ENCODE measurements around the gene WWC2. TPM values are rescaled to one million over a fixed set of nuclear protein-coding genes. Genes with fewer than 3 reads are reported as not detected.
A peak's percentile ranks its signal among the peaks of the same experiment; 100 is the strongest.

Gene WWC2
- total and polyA plus RNA-seq, 11 donors: 5.4 to 43.0 (median 33.8) TPM

GRCh38 chr4:183142571-183143550 lies 43.8 kb downstream of the WWC2 start:
- peak overlapping the region in 3 of 12 donors; percentile 1 to 4 (median 3) for H3K4me3 ChIP-seq
- H3K9me3 ChIP-seq: no peaks in the 10 kb centered on the region
- no peak for TF ChIP-seq POLR2A (IDR thresholded peaks at IDR 0.05)
- TF ChIP-seq CTCF (IDR thresholded peaks at IDR 0.05): no peak
- intact Hi-C loops (cut with DNase I): loop anchor here in 2 of 10 donors (5.0 kb wide), 2 partner anchors 41 to 46 kb away; partner anchors contain the start of gene WWC2 (in 1 of the 2)
- no peaks in the 10 kb centered on the region for H3K36me3 ChIP-seq
- peak; percentile 88 to 92 (median 92) for ATAC-seq
- peak overlapping the region in 8 of 12 donors; percentile 7 to 59 (median 36) for H3K27ac ChIP-seq
- H3K4me1 ChIP-seq: peaks cover 6 to 79% (median 52%) of the 10 kb centered on the region in 12 donors
- DNase-seq: peak in 4 of 5 donors; percentile 73 to 82 (median 82)
- WGBS, 4 donors: 27 to 32% (median 29%) methylated on average over 6 of the region's 6 CpGs
- H3K27me3 ChIP-seq: no peaks in the 10 kb centered on the region

GRCh38 chr4:183144787-183145186 lies 45.7 kb downstream of the WWC2 start:
- DNase-seq: no peak
- no peak for ATAC-seq
- H3K36me3 ChIP-seq: no peaks in the 10 kb centered on the region
- intact Hi-C loops (cut with DNase I): loop anchor here in 3 of 10 donors (5.0 kb wide), 2 partner anchors 42 to 47 kb away; partner anchors contain the start of gene WWC2 (in 2 of the 3)
- TF ChIP-seq POLR2A (IDR thresholded peaks at IDR 0.05) (no peak), CTCF (IDR thresholded peaks at IDR 0.05) (no peak)
- 74 to 81% (median 76%) methylated on average over 6 of the region's 6 CpGs for WGBS, 4 donors
- H3K27me3 ChIP-seq: no peaks in the 10 kb centered on the region
- H3K27ac ChIP-seq: no peak overlapping the region
- H3K4me3 ChIP-seq: no peak overlapping the region
- no peaks in the 10 kb centered on the region for H3K9me3 ChIP-seq
- H3K4me1 ChIP-seq: peaks cover 6 to 83% (median 53%) of the 10 kb centered on the region in 12 donors

GRCh38 chr4:183145773-183146172 lies 46.7 kb downstream of the WWC2 start:
- intact Hi-C loops (cut with DNase I): loop anchor here in 1 of 10 donors (5.0 kb wide), 1 partner anchor 48 kb away; the partner anchor contains the start of gene WWC2
- no peaks in the 10 kb centered on the region for H3K36me3 ChIP-seq
- H3K4me1 ChIP-seq: peaks cover 6 to 76% (median 53%) of the 10 kb centered on the region in 12 donors
- peak overlapping the region in 1 of 12 donors; percentile 1 for H3K27ac ChIP-seq
- 60 to 78% (median 71%) methylated on average over 2 of the region's 2 CpGs for WGBS, 4 donors
- DNase-seq (no peak), ATAC-seq (no peak)
- peaks cover 0 to 4% (median 0%) of the 10 kb centered on the region in 12 donors for H3K9me3 ChIP-seq
- H3K4me3 ChIP-seq: no peak overlapping the region
- H3K27me3 ChIP-seq: no peaks in the 10 kb centered on the region
- TF ChIP-seq POLR2A (IDR thresholded peaks at IDR 0.05) (no peak), CTCF (IDR thresholded peaks at IDR 0.05) (no peak)

GRCh38 chr4:183146478-183146877 lies 47.4 kb downstream of the WWC2 start:
- 9 to 31% (median 23%) methylated on average over 4 of the region's 4 CpGs for WGBS, 4 donors
- Histone ChIP-seq H3K27ac (peak overlapping the region in 4 of 12 donors; percentile 1 to 28 (median 16)), H3K27me3 (no peaks in the 10 kb centered on the region), H3K9me3 (peaks cover 0 to 5% (median 0%) of the 10 kb centered on the region in 12 donors), H3K4me1 (peaks cover 6 to 69% (median 46%) of the 10 kb centered on the region in 12 donors), H3K4me3 (no peak overlapping the region), H3K36me3 (no peaks in the 10 kb centered on the region)
- intact Hi-C loops (cut with DNase I): loop anchor here in 1 of 10 donors (5.0 kb wide), 1 partner anchor 49 kb away; the partner anchor contains the start of gene WWC2
- peak in 3 of 4 donors; percentile 58 to 76 (median 71) for ATAC-seq
- TF ChIP-seq POLR2A (IDR thresholded peaks at IDR 0.05): no peak
- TF ChIP-seq CTCF (IDR thresholded peaks at IDR 0.05): no peak
- DNase-seq: peak in 2 of 5 donors; percentile 38 to 41
